NCI-H2227 treated with DMSO at 0.1 percent for 48 hours (cell line): ENCODE measurements around the gene NPL.

Source experiments
- DNase-seq: peaks from one replicate; lab custom pipeline; 2025; lab: John Stamatoyannopoulos, UW

The NPL gene

GRCh38 chr1:182778862-182779261 lies 10.7 kb upstream of the NPL start:
- no peak for DNase-seq

GRCh38 chr1:182779530-182779929 lies 10.0 kb upstream of the NPL start:
- DNase-seq: no peak

GRCh38 chr1:182781841-182782586 lies 7.6 kb upstream of the NPL start:
- DNase-seq: no peak

GRCh38 chr1:182782587-182782913 lies 7.0 kb upstream of the NPL start:
- no peak for DNase-seq

- no peak for DNase-seq
Observed at GRCh38 chr1:182783068-182783467, 6.5 kb upstream of the NPL start.

- DNase-seq: peak; percentile 81
Observed at GRCh38 chr1:182784556-182785171, 4.9 kb upstream of the NPL start.

GRCh38 chr1:182785181-182785580 lies 4.4 kb upstream of the NPL start:
- DNase-seq: no peak

GRCh38 chr1:182786223-182786994 lies 3.2 kb upstream of the NPL start:
- peak; percentile 80 for DNase-seq

GRCh38 chr1:182786995-182787324 lies 2.6 kb upstream of the NPL start:
- no peak for DNase-seq

- DNase-seq: no peak
Observed at GRCh38 chr1:182791281-182792179, 2.0 kb downstream of the NPL start.

GRCh38 chr1:182794091-182794490 lies 4.5 kb downstream of the NPL start:
- no peak for DNase-seq

GRCh38 chr1:182794676-182795201 lies 5.2 kb downstream of the NPL start:
- DNase-seq: no peak

- DNase-seq: no peak
Observed at GRCh38 chr1:182795563-182796228, 6.1 kb downstream of the NPL start.

- no peak for DNase-seq
Observed at GRCh38 chr1:182802006-182802803, 12.6 kb downstream of the NPL start.

GRCh38 chr1:182803846-182804245 lies 14.3 kb downstream of the NPL start:
- DNase-seq: no peak

- no peak for DNase-seq
Observed at GRCh38 chr1:182806015-182806678, 16.6 kb downstream of the NPL start.

GRCh38 chr1:182807907-182808306 lies 18.3 kb downstream of the NPL start:
- no peak for DNase-seq

GRCh38 chr1:182809414-182809957 lies 19.9 kb downstream of the NPL start:
- no peak for DNase-seq

GRCh38 chr1:182811975-182812722 lies 22.6 kb downstream of the NPL start:
- no peak for DNase-seq
